Kidney (tissue), 22 donors: Measurements from ENCODE around the gene ST6GAL2. TPM values are rescaled to one million over a fixed set of nuclear protein-coding genes. Genes with fewer than 3 reads are reported as not detected.

Experiments used
- DNase-seq, 5 donors: peaks; one replicate each; pipeline ENCODE4 v3.0.0-alpha.2; 2013 to 2020
- FAIRE-seq: peaks from 2 replicates; lab custom pipeline; 2012; peaks lifted over from hg19 to GRCh38; lab: Jason Lieb, UNC
- H3K27ac ChIP-seq, 2 donors: one replicate each; pipeline ENCODE4 v1.7.0; 2013; ENCODE audit warnings: low read depth in 2 of 2, low read length in 2 of 2, inconsistent platforms in 1 of 2
- H3K27me3 ChIP-seq: one replicate; pipeline ENCODE4 v1.7.1; 2013; ENCODE audit warnings: low read length, inconsistent platforms; ENCODE audit not compliant: control insufficient read depth, insufficient read depth
- H3K36me3 ChIP-seq, 3 donors: one replicate each; pipeline versions ENCODE4 v1.7.0 to v1.7.1; 2013; ENCODE audit warnings: low read length in 3 of 3, control low read depth in 1 of 3, inconsistent platforms in 1 of 3; ENCODE audit not compliant: insufficient read depth in 3 of 3, control insufficient read depth in 2 of 3
- H3K4me1 ChIP-seq, 3 donors: one replicate each; pipeline versions ENCODE4 v1.7.0 to v1.7.1; 2013; ENCODE audit warnings: low read length in 3 of 3, inconsistent platforms in 1 of 3, low read depth in 1 of 3; ENCODE audit not compliant: control insufficient read depth in 2 of 3, insufficient read depth in 2 of 3
- H3K4me3 ChIP-seq, 3 donors: one replicate each; pipeline versions ENCODE4 v1.7.0 to v1.8.1; 2013; ENCODE audit warnings: low read length in 3 of 3, control low read depth in 1 of 3, inconsistent platforms in 1 of 3
- H3K9ac ChIP-seq, 3 donors: one replicate each; pipeline versions ENCODE4 v1.7.0 to v1.7.1; 2013; ENCODE audit warnings: low read length in 3 of 3, control low read depth in 1 of 3, inconsistent platforms in 1 of 3
- H3K9me3 ChIP-seq, 3 donors: one replicate each; pipeline versions ENCODE4 v1.7.0 to v1.7.1; 2013; ENCODE audit warnings: low read length in 3 of 3, control low read depth in 1 of 3, inconsistent platforms in 1 of 3; ENCODE audit not compliant: control insufficient read depth in 2 of 3, insufficient read depth in 1 of 3
- CTCF ChIP-seq: IDR thresholded peaks from 3 replicates; pipeline ENCODE4 v1.5.1; 2012; ENCODE audit warnings: mild to moderate bottlenecking, moderate library complexity, borderline replicate concordance; ENCODE audit not compliant: insufficient read depth; ENCODE audit errors: extremely low read depth
- intact Hi-C: fragments of 100-400 bp; cut with DNase I; formaldehyde crosslinking; loops from one replicate; pipeline ENCODE4 v1.11.1; 2022
- long read RNA-seq, 10 donors: library from polyadenylated mRNA in 1 of 10; unstranded in 1 of 10; transcript quantifications; one replicate each; pipeline ENCODE4 v2.0.0 and lab custom pipeline, GENCODE V29; 2021 to 2026
- polyA plus RNA-seq: library from polyadenylated mRNA; stranded (reverse); fragments of 350-450 nt; fragmentation: Illumina TruSeq; extraction: RNeasy Lipid Tissue Mini Kit (QIAGEN cat#74804); gene quantifications from one replicate; pipeline ENCODE4 v1.2.3, GENCODE V29; 2014; ENCODE audit warnings: low read depth, low replicate concordance; ENCODE audit not compliant: insufficient read depth
- total RNA-seq: library from RNA; stranded (reverse); fragmentation: NEBNext Ultra II Directional; extraction: Animal tissue kit (Norgen Biotek cat#: 25700); gene quantifications from one replicate; pipeline ENCODE4 v1.2.1, GENCODE V29; 2021
- donor health status: control.
- donor health status: control.
- donor health status: control.
- donor health status: control.
- donor health status: control.
- donor health status: DM: yes; HTN: yes; CAD: no.
- donor health status: Normal renal cell carcinoma (clear cell type).

The ST6GAL2 gene, protein sequence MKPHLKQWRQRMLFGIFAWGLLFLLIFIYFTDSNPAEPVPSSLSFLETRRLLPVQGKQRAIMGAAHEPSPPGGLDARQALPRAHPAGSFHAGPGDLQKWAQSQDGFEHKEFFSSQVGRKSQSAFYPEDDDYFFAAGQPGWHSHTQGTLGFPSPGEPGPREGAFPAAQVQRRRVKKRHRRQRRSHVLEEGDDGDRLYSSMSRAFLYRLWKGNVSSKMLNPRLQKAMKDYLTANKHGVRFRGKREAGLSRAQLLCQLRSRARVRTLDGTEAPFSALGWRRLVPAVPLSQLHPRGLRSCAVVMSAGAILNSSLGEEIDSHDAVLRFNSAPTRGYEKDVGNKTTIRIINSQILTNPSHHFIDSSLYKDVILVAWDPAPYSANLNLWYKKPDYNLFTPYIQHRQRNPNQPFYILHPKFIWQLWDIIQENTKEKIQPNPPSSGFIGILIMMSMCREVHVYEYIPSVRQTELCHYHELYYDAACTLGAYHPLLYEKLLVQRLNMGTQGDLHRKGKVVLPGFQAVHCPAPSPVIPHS
- total RNA-seq (1.2 TPM), polyA plus RNA-seq (0.22 TPM)
- long read RNA-seq, donor 1, full-length matches to known transcripts: 1 of 1 reads
- long read RNA-seq, donor 1, partial matches to known transcripts: 0 of 1 reads
- long read RNA-seq, donor 1, other reads (novel, unspliced or antisense): 0 of 1 reads
- long read RNA-seq, donor 2, full-length matches to known transcripts: 3 of 3 reads
- long read RNA-seq, donor 2, partial matches to known transcripts: 0 of 3 reads
- long read RNA-seq, donor 2, other reads (novel, unspliced or antisense): 0 of 3 reads
- long read RNA-seq, donor 3: 0 reads
- long read RNA-seq, donor 4, full-length matches to known transcripts: 2 of 2 reads
- long read RNA-seq, donor 4, partial matches to known transcripts: 0 of 2 reads
- long read RNA-seq, donor 4, other reads (novel, unspliced or antisense): 0 of 2 reads
- long read RNA-seq, donor 5: 0 reads
- long read RNA-seq, donor 6: 0 reads
- long read RNA-seq, donor 7, partial matches to known transcripts: 0 of 1 reads
- long read RNA-seq, donor 7, other reads (novel, unspliced or antisense): 1 of 1 reads
- long read RNA-seq, donor 8: 0 reads
- long read RNA-seq, donor 9, full-length matches to known transcripts: 1 of 1 reads
- long read RNA-seq, donor 9, partial matches to known transcripts: 0 of 1 reads
- long read RNA-seq, donor 9, other reads (novel, unspliced or antisense): 0 of 1 reads
- long read RNA-seq, donor 10, partial matches to known transcripts: 0 of 1 reads
- long read RNA-seq, donor 10, other reads (novel, unspliced or antisense): 0 of 1 reads

GRCh38 chr2:106885971-106886915 is at the start of gene ST6GAL2:
TSS of gene ST6GAL2 (minus strand) at chr2:106886167. CDS start at chr2:106843977, 42,190 bp downstream.
- Histone ChIP-seq H3K9me3 (no peaks in the 10 kb centered on the region), H3K36me3 (no peaks in the 10 kb centered on the region), H3K27me3 (no peaks in the 10 kb centered on the region), H3K27ac (no peak within 1 kb of the TSS), H3K4me3 (peak within 1 kb of the TSS; percentile 59 to 80 (median 61)), H3K9ac (peak within 1 kb of the TSS in 1 of 3 donors; percentile 67), H3K4me1 (peaks cover 0 to 6% (median 0%) of the 10 kb centered on the region in 3 donors)
- intact Hi-C loops: no loop called here
- DNase-seq (peak; percentile 56 to 79 (median 68)), FAIRE-seq (no peak)
- TF ChIP-seq CTCF: no peak

DNA sequence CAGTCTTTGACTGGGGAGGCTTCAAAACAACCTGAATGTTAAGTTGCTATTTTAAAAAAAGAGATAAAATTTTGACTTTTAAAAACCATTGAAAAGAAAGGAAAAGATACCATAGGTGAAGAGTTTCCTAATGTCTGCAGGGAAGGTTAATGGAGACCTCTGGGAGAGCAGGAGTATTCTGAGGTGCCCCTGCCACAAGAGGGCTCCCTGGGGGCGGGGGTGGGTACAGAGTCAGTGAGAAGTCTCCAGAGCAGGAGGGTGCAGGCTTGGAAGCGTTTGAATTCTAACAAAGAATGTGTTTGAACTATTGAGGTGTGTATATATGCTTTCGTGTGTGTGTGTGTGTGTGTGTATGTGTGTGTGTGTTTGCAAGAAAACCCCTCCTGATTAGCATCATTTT is 46.7 kb upstream of the ST6GAL2 start:
- no peaks in the 10 kb centered on the region for H3K36me3 ChIP-seq

More for the DNA sequence above, 46.7 kb upstream of the ST6GAL2 start:
- DNase-seq: no peak
- Histone ChIP-seq H3K4me1 (no peaks in the 10 kb centered on the region), H3K27me3 (no peaks in the 10 kb centered on the region), H3K27ac (no peak overlapping the region), H3K9ac (no peak overlapping the region), H3K9me3 (no peaks in the 10 kb centered on the region), H3K4me3 (no peak overlapping the region)
- TF ChIP-seq CTCF: no peak
- intact Hi-C loops: no loop called here
- no peak for FAIRE-seq
